Activated CD4-positive, alpha-beta T cell treated with anti-CD3 and anti-CD28 coated beads, Interleukin-2, amount 50 U/mL, for 4 hours (primary cell): ENCODE results near the gene SPATA46.

ENCODE experiments used
- DNase-seq, 2 experiments: peaks; one replicate each; pipeline ENCODE4 v3.0.0-alpha.2; 2020

SPATA46 gene

DNA sequence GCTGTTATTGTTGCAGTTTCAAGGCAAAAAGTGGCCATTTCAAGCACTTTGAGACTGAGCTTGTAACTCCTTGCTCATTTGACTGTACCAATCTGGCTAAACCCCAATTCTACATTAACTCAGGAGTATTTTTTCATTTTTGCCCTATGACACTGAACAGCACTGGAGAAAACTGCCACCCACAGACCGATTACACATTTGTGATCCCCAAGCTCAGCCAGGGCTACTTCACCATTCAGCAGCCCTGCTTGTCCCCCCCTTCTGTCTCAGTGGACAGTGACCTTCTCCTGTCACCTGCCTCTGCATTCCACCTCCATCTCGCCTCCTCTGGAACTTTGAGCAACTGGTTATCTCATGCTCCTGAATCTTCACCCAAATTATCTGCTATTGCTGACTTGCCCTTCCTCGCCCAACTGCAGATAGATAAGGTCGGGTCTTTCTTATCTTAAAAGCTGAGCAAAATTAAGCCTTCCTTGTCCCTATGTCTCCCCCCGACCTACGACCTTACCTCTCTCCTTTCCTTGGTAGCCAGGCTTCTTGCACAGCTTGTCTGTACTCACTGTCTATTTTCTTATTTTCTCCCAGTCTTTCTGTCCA, 25.3 kb downstream of the SPATA46 start:
- DNase-seq: no peak

DNA sequence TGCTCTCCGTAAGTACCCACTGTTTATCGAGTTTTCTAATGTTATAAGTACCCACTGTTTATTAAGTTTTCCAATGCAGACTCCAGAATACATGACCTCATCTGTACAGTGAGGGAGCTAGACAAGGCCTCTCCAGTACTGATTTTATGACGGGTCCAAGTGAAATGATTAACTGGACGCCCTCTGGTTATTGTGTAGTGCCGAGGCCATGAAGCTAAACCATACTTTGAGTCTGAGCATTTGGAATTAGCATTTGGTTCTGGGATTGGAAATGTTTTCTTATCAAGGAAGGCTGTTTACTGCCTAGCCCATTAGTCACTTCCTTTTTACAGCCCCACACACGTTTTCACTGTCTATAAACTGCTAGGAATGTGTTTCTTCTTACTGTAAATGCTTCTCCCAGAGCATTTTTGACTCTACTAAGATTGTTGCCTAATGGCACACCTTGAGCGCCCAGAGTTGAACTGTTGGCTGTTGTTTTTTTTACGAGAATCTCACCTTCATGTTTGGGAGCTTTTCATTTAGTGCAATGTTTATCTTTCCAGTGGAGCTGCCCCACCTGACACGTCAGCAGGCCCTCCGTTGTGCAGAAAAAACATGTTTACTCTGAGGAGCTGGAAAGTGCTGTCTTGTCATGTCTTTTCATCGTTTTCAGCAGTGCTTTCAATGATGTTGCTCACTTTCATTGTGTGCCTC, 26.9 kb downstream of the SPATA46 start:
- no peak for DNase-seq

DNA sequence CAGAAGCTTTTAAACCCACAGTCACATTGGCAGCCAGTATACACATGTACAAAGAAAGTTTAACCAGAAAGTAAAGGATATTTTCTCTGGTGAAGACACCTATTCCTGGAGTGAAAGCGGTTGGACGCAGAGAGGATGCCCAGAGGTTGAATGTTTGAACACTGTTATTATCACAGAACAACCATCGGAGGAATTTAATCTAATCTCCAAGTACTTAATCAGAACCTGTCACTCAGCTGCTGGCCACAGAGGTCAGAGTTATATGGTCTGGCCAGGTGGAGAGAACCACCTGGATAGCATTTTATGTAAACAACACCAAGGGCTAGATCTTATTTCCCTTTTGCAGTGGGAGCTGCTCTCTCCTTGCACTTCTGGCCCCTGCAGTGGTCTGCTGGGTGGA, 29.4 kb downstream of the SPATA46 start:
- no peak for DNase-seq

DNA sequence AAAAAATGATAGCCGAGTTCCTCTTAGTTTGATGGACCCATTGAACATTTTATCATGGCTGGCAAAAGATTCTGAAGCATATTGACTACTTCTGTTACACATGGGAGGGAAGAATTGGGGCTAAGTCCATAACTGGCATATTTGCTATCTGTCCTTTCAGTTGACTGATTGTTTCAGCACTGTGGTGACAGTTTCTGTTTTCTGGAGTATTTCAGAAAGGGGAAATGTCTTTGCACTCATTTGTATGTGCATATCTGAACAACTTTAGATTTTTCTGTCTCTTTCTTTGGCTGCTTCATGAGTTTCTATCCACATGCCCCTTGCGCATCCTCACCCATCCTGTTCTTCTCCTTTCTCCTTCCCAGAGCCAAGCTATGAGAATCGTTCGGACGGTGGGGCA, 33.2 kb downstream of the SPATA46 start:
- no peak for DNase-seq

DNA sequence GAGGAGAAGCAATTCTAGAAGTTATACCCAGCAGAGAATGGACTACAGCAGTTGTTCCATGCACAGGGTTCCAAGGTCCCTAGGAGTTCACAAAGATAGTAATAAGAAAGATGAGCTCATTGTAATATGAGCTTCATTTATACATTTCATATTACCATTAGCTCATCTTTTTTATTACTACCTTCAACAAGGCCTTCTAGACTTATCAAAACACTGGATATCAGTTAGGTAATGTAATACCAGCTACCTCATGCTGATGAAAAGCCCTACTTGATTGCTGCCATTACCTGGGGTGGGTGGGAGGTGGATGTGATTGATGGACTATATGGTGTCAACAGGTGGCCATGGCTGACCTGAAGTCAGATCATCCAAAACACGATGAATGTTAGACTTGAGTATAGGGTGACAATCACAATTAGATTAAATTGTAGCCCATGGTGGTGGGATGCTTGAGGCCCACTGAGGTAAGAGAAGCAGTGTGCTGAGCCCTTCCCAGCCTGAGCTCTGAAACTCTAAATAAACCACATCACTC, 34.1 kb downstream of the SPATA46 start:
- DNase-seq: no peak

DNA sequence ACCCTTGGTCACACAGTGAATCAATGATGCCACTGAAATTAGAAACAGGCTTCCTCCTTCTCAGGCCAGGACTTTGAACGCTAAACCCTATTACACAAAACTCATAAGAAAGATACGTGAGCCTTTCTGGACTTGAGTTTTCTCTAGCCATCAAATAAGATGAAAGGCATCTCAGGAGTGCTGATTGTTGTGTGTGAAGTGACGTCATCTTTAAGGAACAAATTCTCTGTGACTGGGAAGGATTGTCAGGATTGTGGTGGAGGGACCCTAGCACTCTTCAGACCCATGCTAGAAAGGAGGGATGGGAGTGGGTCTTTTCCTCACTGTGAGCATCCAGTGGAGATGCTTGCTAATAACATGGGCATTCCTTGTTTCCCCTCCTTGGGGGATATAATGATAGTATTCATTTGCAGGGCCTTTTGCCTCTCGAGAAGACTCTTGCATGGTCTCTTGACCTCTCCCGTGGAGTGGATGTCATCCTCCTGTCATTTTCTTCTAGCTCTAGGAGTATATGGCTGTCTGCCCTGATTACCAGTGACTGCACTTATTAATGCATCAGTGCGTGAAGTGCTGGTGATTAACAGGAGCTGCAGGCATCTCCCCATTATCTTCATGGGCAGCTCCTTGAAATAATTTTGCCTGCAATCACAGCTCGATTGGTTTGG, 39.9 kb downstream of the SPATA46 start:
- DNase-seq: no peak

DNA sequence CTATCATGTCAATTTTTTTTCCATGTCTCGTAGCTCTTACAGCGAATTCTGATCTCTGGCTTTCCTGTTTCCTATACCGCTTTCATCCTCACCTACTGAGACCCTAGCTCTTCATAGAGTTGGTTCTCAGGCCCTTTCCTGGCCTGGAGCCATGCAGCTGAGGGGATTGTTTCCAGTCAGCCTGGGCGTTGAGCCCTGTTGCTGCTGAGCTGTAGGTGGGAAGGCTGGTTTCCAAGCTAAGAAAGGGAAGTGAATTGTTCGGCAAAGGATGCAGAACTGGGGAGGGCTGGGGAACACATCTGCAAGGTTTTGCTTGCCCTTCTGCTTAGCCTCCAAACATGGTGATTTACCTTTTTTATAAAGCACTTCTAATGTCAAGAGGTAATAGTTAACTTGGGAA, 41.5 kb downstream of the SPATA46 start:
- DNase-seq: no peak

DNA sequence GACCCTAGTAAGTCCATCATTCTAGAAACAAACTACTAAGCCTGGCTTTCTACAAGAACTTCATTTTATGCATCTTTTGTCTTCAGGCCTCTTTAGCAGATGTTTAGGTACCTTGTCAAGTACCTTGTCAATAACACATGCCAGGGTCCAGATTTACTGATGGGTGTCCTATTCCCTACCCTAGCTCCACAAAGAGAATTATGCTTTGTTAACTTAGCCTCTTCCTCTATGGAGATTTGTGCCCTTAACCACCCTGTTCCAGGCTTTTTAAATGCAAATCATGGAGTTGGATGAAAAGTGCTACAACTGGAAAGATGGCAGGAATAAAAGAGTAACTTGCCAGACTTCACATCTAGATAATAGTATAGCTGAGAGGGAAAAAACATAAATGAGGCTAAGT, 42.7 kb downstream of the SPATA46 start:
- no peak for DNase-seq

DNA sequence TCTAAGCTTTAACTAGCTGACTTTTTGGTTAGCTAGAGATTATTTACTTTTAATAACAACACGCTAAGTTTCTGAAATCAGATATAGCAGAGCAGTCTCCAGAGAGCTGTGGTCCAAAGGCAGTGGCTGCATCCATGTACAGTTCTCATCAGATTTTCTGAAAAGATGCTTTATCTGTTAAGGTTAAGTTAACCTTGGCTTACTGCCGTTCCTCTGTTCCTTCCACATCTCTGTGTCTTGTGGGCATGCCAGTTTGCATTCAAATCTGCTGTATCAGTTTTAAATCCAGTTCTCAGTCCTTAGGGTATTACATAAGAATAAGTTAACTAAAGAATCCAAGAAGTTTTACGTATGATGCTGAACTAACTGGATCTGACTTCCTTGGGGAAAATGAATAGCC, 46.8 kb downstream of the SPATA46 start:
- DNase-seq: no peak

DNA sequence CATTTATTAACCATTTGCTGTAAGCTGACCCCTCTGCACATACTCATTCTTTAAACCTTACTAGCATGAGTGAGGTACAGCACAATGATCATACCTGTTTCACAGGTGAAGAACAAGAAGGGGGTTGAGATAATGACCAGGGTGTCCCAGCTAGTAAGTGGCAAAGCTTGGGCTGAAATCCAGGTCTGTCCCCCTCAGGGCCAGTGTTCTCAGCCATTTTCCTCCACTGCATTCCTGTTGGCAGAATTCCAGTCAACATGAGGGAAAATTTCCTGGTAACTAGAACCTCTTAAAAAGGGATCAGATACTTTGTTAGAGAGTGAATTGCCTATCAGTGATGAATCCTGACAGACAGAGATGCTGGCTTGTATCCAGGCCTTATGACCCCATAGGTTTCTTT, 48.1 kb downstream of the SPATA46 start:
- no peak for DNase-seq

DNA sequence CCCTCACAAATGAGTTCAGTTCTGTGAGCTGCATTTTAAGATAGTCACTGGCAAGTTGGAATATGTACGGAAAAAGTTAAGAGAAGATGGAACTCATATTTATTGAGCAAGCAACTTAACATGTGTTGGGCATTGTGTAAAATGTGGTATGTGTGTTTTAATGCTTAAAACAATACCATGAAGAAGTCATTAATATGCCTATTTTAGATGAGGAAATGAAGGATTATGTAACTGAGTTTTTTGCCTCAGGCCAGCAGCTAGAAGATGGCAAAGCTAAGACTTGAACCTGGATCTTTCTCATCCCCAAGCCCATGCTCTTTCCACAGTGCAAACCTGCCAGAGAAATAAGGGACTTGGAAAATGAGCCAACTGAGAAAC, 48.9 kb downstream of the SPATA46 start:
- DNase-seq: no peak

DNA sequence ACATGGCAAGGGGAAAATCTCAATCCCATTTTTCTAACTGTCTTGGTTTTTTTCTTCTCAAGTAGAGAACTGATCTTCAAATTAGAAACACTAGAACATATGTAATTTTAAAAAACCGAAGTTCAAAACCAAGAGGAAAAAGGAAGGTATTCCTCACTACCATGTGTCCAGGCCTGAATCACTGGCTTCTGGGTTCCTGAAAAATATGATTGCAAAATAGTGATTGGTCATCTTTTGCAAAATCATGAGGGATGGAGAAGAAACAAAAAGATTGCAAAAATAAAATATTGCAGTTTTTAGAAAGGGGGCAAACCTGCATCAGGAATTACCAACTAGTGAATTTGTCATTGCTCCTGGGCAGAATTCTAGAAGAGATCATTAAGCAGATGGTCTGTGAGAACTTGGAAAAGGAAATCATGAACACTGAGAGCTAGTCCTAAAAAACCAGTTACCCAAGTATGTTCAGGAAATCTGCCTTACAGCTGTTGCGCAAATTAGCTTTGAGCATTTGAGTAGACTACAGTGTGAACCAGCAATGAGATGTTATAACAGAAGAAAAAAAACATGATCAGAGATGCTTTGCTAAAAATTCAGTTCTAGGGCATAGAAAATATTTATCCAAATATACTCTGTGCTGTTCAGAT, 49.4 kb downstream of the SPATA46 start:
- no peak for DNase-seq

DNA sequence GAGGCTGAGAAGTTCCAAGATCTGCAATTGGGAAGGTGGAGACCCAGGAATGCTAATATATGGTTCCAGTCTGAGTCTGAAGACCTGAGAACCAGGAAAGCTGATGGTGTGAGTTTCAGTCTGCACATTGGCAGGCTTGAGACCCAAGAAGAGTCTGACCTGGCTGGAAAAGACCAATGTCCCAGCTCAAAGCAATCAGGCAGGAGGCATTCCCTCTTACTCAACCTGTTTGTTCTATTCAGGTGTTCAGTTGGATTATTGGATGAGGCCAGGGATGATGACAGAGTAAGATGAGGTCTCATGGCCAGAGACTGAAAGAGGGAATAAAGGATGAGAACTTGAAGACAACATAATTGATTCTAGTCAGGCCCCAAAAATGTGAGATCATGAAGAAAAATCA, 50.1 kb downstream of the SPATA46 start:
- no peak for DNase-seq

DNA sequence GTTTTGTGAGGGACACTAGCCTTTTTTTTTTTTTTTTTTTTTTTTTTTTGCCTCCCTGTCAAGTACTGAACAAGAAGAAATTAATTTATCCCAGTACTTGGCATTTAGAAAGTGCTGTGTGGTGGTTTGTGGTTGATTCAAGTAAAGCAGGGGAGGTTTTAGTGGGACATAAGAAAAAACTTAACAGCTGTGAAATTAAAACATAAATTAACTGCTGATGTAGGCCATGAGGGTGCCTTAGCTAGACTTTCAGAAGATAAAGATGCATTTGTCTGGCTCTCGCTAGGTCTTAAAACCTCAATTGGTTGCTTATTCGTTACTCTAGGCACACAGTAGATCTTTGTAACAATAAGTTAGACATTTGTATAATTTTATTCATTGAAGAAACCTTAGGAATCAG, 52.3 kb downstream of the SPATA46 start:
- DNase-seq: no peak
